K562 (cell line): ENCODE results near the gene DNAJB11. TPM values are rescaled to one million over a fixed set of nuclear protein-coding genes. Genes with fewer than 3 reads are reported as not detected.

ENCODE experiments used
- EP400 ChIP-seq: fragments of 450-650 bp; IDR thresholded peaks from 2 replicates; pipeline ENCODE4 v1.6.1; 2017; ENCODE audit warnings: antibody characterized with exemption, mild to moderate bottlenecking, moderate library complexity
- EWSR1 ChIP-seq: fragments of 450-650 bp; IDR thresholded peaks from 2 replicates; pipeline ENCODE4 v1.6.1; 2018; ENCODE audit warnings: borderline replicate concordance, mild to moderate bottlenecking, low read depth, moderate library complexity; ENCODE audit not compliant: partially characterized antibody
- HDAC3 ChIP-seq: fragments of 450-650 bp; IDR thresholded peaks from 2 replicates; pipeline ENCODE4 v1.6.1; 2018; ENCODE audit warnings: borderline replicate concordance, mild to moderate bottlenecking, moderate library complexity; ENCODE audit not compliant: partially characterized antibody
- MAFK ChIP-seq: IDR thresholded peaks from 2 replicates; pipeline ENCODE4 v1.6.1; 2011; ENCODE audit warnings: low read length, improper control_type of control experiment
- MXD1 ChIP-seq: fragments of 250-450 bp; sonication (Bioruptor Pico); IDR thresholded peaks from 2 replicates; pipeline ENCODE4 v1.8.0; 2021; ENCODE audit warnings: borderline replicate concordance, mild to moderate bottlenecking, moderate library complexity; ENCODE audit not compliant: poor library complexity, severe bottlenecking
- MXI1 ChIP-seq: IDR thresholded peaks from 2 replicates; pipeline ENCODE4 v1.6.1; 2011; ENCODE audit warnings: low read depth, mild to moderate bottlenecking, improper control_type of control experiment, low read length
- NCOA4 ChIP-seq: fragments of 450-650 bp; IDR thresholded peaks from 2 replicates; pipeline ENCODE4 v1.6.1; 2018; ENCODE audit warnings: mild to moderate bottlenecking; ENCODE audit not compliant: partially characterized antibody
- PRPF4 ChIP-seq: fragments of 200-400 bp; formaldehyde crosslinking; IDR thresholded peaks from one replicate; pipeline ENCODE4 v1.6.1; 2017; ENCODE audit warnings: low read length, low read depth, mild to moderate bottlenecking; ENCODE audit not compliant: insufficient read depth, poor library complexity, severe bottlenecking
- RBM14 ChIP-seq: fragments of 200-400 bp; formaldehyde crosslinking; IDR thresholded peaks from 2 replicates; pipeline ENCODE4 v1.6.1; 2018; ENCODE audit warnings: low read depth, mild to moderate bottlenecking, low read length, moderate library complexity, borderline replicate concordance; ENCODE audit not compliant: insufficient read depth
- RCOR1 ChIP-seq, 2 experiments: IDR thresholded peaks; 2 replicates each; pipeline ENCODE4 v1.6.1; 2012; ENCODE audit warnings: low read depth in 2 of 2, low read length in 2 of 2, borderline replicate concordance in 1 of 2, improper control_type of control experiment in 1 of 2
- SIRT6 ChIP-seq: IDR thresholded peaks from one replicate; pipeline ENCODE4 v1.6.1; 2012; ENCODE audit warnings: low read depth, mild to moderate bottlenecking, control low read depth, inconsistent platforms, low read length, moderate library complexity
- TARDBP ChIP-seq: fragments of 450-650 bp; IDR thresholded peaks from 2 replicates; pipeline ENCODE4 v1.6.1; 2016
- ZKSCAN8 ChIP-seq: fragments of 200-800 bp; sonication (Bioruptor generic); IDR thresholded peaks from 2 replicates; pipeline ENCODE4 v1.6.1; 2016; ENCODE audit warnings: missing genetic modification characterization, missing compliant biosample characterization
- polyA plus RNA-seq, 8 experiments: library from polyadenylated mRNA; depleted of rRNA in 4 of 8; stranded (reverse) in 5 of 8; unstranded in 3 of 8; fragments of >200 nt; fragmentation: Nextera tagmentation in 2 of 8; fragmentation: Illumina TruSeq in 1 of 8; extraction: Ambion mirVana in 2 of 8; extraction: Trizol in 1 of 8; gene quantifications; 2 replicates each; pipeline versions ENCODE4 v1.2.1 to v1.2.3, GENCODE V29; 2011 to 2014; ENCODE audit warnings: inconsistent platforms in 1 of 8, missing spikeins in 1 of 8
- total RNA-seq, 7 experiments: library from RNA; depleted of rRNA in 6 of 7; stranded (reverse); fragments of >200 nt in 6 of 7; fragmentation: Illumina TruSeq in 2 of 7; extraction: Trizol in 2 of 7; gene quantifications; 2 replicates each; pipeline versions ENCODE4 v1.2.1 to v1.2.3, GENCODE V29; 2011 to 2021; ENCODE audit warnings: low replicate concordance in 1 of 7
- TF ChIP-seq, protein P1 (sequence below): fragments of 200-400 bp; formaldehyde crosslinking; IDR thresholded peaks from 2 replicates; pipeline ENCODE4 v1.6.1; 2017; ENCODE audit warnings: mild to moderate bottlenecking, low read depth, low read length, moderate library complexity
- TF ChIP-seq, protein P2 (sequence below): fragments of 250-450 bp; sonication (Bioruptor Pico); IDR thresholded peaks from 2 replicates; pipeline ENCODE4 v1.4.0; 2020; ENCODE audit warnings: mild to moderate bottlenecking, moderate library complexity
- TF ChIP-seq, protein P3 (sequence below): fragments of 450-650 bp; IDR thresholded peaks from 2 replicates; pipeline ENCODE4 v1.6.1; 2014; ENCODE audit warnings: low read depth, mild to moderate bottlenecking, moderate library complexity, borderline replicate concordance
- TF ChIP-seq, protein P4 (sequence below): fragments of 450-650 bp; IDR thresholded peaks from 2 replicates; pipeline ENCODE4 v1.6.1; 2017; ENCODE audit warnings: mild to moderate bottlenecking, moderate library complexity

The DNAJB11 gene
- total and polyA plus RNA-seq, 9 of the 15 experiments (the other 6 are each of a cell fraction or from before 2014, with no cell fraction given) = 14.8 to 74.7 (median 63.8) TPM

GRCh38 chr3:186570096-186570940 lies at the start of gene DNAJB11 (continued):
- TF ChIP-seq, protein P1, sequence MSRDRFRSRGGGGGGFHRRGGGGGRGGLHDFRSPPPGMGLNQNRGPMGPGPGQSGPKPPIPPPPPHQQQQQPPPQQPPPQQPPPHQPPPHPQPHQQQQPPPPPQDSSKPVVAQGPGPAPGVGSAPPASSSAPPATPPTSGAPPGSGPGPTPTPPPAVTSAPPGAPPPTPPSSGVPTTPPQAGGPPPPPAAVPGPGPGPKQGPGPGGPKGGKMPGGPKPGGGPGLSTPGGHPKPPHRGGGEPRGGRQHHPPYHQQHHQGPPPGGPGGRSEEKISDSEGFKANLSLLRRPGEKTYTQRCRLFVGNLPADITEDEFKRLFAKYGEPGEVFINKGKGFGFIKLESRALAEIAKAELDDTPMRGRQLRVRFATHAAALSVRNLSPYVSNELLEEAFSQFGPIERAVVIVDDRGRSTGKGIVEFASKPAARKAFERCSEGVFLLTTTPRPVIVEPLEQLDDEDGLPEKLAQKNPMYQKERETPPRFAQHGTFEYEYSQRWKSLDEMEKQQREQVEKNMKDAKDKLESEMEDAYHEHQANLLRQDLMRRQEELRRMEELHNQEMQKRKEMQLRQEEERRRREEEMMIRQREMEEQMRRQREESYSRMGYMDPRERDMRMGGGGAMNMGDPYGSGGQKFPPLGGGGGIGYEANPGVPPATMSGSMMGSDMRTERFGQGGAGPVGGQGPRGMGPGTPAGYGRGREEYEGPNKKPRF = no peak
- TF ChIP-seq, protein P2, sequence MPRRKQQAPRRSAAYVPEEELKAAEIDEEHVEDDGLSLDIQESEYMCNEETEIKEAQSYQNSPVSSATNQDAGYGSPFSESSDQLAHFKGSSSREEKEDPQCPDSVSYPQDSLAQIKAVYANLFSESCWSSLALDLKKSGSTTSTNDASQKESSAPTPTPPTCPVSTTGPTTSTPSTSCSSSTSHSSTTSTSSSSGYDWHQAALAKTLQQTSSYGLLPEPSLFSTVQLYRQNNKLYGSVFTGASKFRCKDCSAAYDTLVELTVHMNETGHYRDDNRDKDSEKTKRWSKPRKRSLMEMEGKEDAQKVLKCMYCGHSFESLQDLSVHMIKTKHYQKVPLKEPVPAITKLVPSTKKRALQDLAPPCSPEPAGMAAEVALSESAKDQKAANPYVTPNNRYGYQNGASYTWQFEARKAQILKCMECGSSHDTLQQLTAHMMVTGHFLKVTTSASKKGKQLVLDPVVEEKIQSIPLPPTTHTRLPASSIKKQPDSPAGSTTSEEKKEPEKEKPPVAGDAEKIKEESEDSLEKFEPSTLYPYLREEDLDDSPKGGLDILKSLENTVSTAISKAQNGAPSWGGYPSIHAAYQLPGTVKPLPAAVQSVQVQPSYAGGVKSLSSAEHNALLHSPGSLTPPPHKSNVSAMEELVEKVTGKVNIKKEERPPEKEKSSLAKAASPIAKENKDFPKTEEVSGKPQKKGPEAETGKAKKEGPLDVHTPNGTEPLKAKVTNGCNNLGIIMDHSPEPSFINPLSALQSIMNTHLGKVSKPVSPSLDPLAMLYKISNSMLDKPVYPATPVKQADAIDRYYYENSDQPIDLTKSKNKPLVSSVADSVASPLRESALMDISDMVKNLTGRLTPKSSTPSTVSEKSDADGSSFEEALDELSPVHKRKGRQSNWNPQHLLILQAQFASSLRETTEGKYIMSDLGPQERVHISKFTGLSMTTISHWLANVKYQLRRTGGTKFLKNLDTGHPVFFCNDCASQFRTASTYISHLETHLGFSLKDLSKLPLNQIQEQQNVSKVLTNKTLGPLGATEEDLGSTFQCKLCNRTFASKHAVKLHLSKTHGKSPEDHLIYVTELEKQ = no peak
- TF ChIP-seq NCOA4 (no peak), PRPF4 (no peak), RBM14 (no peak), EWSR1 (no peak), SIRT6 (no peak), HDAC3 (no peak), EP400 (peak; percentile 88), TARDBP (no peak), ZKSCAN8 (CRISPR knock-in tag) (no peak), RCOR1 (IDR thresholded peaks at IDR 0.05; ENCODE audit: borderline replicate concordance in 1 of 2, low read depth in 2 of 2, low read length in 2 of 2) (no peak), MXI1 (no peak; the same call in 1 of the 2 replicates), MAFK (no peak), MXD1 (no peak)
- TF ChIP-seq, protein P3, sequence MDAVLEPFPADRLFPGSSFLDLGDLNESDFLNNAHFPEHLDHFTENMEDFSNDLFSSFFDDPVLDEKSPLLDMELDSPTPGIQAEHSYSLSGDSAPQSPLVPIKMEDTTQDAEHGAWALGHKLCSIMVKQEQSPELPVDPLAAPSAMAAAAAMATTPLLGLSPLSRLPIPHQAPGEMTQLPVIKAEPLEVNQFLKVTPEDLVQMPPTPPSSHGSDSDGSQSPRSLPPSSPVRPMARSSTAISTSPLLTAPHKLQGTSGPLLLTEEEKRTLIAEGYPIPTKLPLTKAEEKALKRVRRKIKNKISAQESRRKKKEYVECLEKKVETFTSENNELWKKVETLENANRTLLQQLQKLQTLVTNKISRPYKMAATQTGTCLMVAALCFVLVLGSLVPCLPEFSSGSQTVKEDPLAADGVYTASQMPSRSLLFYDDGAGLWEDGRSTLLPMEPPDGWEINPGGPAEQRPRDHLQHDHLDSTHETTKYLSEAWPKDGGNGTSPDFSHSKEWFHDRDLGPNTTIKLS = peak; percentile 68
- TF ChIP-seq, protein P4, sequence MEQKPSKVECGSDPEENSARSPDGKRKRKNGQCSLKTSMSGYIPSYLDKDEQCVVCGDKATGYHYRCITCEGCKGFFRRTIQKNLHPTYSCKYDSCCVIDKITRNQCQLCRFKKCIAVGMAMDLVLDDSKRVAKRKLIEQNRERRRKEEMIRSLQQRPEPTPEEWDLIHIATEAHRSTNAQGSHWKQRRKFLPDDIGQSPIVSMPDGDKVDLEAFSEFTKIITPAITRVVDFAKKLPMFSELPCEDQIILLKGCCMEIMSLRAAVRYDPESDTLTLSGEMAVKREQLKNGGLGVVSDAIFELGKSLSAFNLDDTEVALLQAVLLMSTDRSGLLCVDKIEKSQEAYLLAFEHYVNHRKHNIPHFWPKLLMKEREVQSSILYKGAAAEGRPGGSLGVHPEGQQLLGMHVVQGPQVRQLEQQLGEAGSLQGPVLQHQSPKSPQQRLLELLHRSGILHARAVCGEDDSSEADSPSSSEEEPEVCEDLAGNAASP = peak; percentile 72
